Measurements from ENCODE around the gene ACYP2.
A peak's percentile ranks its signal among the peaks of the same experiment; 100 is the strongest.
"Not testable (repeated sequence)": the region's sequence is repeated elsewhere in the genome, so short reads cannot be mapped to it uniquely, and the experiment has no call there.

ACYP2 gene

DNA sequence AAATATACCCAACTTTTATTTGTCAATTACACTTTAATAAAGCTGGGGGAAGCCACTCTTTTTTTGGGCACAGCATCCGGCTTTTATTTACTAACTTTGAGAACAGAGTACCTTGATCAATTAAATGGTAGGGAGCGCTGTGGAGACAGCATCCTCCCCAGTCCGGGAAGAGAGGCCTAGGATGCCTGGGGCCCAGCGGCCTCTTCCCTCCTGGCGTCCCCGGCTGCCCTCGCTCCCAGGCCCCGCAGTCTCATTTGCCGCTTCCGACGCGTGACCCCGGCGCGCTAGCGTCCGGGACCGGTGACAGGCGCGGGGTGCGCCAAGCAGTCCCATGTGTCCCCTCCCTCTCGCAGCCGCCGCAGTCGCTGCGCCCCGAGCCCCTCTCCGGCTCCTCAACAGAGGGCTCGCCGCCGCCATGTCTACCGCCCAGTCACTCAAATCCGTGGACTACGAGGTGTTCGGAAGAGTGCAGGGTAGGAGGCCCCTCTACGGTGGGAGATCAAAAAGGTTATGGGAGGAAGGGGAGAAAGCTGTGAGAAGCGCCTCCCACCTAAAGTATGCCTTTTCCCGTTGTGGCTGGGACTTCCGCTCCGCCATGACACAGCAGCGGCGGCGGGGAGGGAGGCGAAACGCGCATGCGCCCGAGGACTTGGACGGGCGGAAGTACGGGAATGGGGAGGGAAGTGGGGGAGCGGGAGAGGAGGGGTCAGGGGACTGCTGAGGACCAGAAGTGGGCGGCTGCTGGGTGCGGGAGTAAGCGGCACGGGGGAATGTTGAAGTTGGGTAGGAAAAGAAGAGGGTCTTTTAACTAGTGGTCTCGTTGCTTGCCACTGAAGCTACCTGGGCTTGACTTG is at the start of gene ACYP2:
TSS of gene ACYP2 (plus strand) at position 332 of the 854 bp plus-strand sequence.
- DNase-seq = peak; percentile 95

DNA sequence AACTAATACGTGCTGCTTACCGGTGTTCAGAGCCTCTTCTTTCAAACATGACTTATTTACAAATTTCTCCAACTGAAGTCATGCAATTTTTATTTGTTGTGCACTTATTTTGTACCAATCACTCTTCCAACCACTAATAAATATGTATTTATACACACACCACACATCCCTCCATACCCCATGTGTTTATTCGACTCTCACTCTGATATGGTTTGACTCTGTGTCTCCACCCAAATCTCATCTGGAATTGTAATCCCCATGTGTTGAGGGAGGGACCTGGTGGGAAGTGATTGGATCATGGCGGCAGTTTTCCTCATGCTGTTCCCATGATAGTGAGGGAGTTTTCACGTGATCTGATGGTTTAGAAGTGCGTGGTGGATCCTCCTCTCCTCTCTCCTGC is 49.5 kb upstream of the ACYP2 start:
- DNase-seq = no peak

DNA sequence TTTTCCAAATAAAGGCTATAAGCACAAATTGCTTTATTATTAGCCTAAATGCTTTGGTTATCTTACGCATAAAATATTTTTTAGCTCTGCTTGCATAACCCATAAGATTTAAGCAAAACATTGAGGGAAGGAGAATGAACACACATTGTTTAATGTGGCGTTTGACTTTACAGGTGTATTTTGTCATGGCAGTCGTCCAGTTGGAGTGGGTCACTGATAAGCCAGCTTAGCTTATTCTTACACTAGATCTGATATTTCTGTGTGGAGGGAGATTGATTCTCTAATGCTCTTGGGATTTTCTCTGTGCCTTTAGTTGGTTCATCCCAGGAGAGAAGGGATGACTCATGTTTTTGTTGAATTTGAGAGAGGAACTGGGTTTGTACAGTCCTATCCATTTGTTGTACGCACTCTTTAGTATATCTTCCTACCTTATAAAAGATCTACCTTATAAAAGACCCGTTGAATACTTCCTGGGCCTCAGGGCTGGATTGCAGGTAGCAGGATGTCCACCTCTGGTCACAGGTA is 47.5 kb upstream of the ACYP2 start:
- DNase-seq = no peak

DNA sequence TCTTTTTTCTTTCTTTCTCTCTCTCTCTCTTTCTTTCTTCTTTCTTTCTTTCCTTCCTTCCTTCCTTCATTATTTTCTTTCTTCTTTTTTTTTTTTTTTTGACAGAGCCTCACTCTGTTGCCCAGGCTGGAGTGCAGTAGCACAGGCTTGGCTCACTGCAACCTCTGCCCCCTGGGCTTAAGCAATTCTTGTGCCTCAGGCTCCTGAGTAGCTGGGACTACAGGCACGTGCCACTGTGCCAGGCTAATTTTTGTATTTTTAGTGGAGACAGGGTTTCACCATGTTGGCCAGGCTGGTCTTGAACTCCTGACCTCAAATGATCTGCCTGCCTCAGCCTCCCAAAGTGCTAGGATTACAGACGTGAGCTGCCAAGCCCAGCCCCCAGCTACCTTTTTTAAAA is 42.9 kb upstream of the ACYP2 start:
- not testable (repeated sequence) for DNase-seq

DNA sequence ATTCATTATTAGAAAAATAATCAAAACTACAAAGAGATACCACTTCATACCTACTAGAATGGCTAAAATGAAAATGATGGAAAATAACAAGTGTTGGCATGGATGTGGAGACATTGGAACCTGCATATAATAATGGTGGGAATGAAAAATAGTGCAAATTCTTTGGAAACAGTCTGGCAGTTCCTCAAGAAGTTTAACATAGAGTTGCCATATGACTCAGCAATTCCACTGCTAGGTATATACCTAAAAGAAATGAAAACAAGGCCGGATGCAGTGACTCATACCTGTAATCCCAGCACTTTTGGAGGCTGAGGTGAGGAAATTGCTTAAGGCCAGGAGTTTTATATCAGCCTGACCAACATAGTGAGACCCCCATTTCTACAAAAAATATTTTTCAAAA is 41.6 kb upstream of the ACYP2 start:
- DNase-seq = no peak

DNA sequence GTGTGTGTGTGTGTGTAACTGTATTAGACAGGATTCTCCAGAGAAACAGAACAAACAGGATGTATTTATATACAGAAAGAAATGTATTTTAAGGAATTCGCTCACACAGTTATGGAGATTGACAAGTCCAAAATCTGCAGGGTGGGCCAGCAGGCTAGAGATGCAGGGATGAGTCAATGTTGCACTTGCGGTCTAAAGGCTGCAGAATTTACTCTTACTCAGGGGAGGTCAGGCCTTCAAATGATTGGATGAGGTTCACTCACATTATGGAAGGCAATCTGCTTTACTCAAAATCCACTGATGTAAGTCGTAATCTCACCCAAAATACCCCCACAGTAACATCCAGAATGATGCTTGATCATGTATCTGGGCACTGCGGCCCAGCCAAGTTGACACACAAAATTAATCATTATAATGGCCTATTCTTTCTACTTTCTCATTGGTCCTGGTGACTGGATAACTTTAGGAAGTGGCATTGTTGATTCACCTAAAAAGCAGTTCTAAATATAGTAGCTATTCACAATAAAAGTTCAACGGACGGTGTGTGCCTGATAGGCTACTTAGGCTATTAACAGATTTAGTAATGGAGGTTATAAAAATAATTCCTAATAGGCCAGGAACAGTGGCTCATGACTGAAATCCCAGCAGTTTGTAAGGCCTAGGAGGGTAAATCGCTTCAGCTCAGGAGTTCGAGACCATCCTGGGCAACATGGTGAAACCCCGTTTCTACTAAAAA is 40.6 kb upstream of the ACYP2 start:
- no peak for DNase-seq

- no peak for DNase-seq
Measured at GRCh38 chr2:54076586-54076985, 38.8 kb upstream of the ACYP2 start.

GRCh38 chr2:54077088-54077900 is 38.1 kb upstream of the ACYP2 start:
- no peak for DNase-seq

DNA sequence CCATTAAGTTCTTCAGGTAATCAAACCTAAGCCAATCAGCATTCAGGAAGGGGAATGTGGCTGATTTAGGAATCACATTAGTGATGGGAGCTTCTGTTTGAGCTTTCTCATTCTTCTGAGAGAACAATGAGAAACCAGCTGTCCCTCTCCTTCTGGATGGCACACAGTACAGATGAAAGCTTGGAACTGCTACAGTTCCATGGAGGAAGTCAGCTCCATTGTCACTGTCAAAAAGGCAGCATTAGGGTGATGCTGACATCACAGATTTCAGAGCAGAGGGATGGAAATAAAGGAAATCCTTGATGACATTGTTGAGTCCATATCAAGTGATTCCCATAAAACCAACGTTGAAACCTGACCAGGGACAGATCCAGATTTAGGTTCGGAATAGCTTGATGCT is 36.1 kb upstream of the ACYP2 start:
- DNase-seq = no peak

DNA sequence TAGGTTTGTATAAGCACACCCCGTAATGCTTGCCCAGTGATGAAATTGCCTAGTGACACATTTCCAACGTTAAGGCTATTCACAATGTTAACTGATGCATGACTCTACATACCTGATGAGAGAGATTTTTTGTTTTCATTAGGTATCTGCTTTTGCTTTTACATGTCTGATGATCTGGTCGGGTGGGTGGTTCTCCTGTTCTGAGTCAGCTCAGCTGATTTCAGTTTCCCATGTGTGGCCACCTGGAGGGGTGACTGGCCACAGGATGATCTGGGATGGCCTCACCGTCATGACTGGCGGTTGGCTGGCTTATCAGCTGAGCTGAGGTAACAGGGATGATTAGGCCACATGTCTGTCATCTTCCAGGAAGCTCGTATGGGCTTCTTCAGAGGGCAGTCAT is 33.8 kb upstream of the ACYP2 start:
- DNase-seq = no peak

DNA sequence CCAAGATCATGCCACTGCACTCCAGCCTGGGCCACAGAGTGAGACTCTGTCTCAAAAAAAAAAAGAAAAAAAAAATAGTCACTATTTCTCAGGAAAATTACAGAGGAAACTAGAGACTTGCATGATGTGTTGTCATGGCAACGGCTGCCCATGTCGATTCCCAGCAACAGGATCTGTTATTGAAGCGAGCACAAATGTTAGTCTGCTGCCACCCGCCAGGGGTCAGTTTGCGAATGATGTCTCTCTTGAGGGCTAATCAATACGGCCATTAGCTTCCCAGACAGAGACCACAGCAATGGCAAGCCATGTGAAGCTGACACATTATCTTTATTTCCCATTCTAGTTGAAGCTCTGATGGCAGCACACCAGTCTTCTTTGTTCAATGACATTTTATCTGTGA is 32.4 kb upstream of the ACYP2 start:
- DNase-seq = peak; percentile 40

DNA sequence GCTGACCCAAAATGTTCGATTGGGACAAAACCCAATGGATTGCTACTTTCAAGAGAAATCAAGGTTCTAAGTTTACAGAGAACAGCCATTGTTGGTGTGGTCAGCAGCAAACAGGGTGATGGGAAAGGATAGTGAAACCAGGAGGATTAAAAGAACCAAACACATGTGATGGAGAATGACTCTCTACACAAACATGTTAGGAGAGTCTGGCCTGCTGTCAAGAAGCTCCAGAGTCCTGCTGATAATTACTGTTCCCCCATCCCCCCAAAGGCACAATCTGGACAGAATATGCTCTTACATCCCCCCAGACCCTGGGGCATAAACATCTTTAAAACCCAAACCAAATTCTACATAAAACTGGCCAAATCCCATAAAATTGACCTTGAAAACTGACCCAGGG is 32.0 kb upstream of the ACYP2 start:
- no peak for DNase-seq

DNA sequence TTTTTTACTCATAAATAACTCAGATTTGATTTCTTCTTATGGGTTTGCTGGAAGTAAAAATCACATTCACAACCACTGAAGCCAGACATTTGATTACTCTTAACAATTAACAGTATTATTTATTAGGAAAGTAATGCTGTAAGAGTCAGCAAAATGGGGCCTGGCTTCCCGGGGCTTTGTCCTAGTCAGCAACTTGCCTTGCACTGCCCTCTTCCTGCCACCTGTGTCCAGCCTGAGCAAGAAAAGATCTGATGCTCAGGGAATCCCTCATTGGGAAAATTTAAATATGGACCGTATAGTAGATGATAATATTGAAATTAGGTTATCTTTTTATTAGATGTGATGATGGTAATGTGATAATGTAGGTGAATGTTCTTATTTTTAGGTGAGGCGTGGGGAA is 30.8 kb upstream of the ACYP2 start:
- no peak for DNase-seq

DNA sequence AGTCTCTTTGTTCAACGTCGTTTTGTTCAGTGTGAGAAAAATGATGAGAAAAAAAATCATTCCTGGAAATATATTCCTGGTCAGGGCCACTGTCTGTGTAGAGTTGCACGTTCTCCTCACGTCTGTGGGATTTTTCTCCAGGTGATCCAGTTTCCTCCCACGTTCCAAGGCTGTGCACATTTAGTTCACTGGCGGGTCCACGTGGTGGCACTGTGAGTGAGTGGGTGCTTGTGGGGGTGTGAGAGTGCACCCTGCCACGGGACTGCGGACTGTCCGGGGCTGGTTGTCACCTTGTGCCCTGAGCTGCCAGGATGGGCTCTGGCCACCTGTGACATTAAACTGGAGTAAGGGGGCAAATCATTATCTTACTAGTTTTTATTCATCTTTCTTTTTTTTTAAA is 30.3 kb upstream of the ACYP2 start:
- DNase-seq = no peak

DNA sequence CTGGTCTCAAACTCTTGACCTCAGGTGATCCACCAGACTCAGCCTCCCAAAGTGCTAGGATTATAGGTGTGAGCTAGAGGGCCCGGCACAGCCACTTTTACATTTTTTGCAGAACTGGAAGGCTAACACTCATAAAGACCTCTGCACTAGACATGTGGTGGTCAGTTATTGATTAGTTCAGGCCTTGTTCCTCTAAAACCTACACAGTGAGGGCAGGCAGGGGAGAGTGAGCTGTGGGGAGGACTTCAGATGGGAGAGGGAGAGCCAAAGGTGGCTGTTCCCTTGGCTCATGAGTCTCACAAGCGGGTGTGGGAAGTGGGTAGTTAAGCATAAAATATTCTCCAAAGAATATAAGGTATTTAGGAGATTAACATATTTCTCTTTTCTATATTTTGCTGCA is 29.3 kb upstream of the ACYP2 start:
- DNase-seq = no peak

DNA sequence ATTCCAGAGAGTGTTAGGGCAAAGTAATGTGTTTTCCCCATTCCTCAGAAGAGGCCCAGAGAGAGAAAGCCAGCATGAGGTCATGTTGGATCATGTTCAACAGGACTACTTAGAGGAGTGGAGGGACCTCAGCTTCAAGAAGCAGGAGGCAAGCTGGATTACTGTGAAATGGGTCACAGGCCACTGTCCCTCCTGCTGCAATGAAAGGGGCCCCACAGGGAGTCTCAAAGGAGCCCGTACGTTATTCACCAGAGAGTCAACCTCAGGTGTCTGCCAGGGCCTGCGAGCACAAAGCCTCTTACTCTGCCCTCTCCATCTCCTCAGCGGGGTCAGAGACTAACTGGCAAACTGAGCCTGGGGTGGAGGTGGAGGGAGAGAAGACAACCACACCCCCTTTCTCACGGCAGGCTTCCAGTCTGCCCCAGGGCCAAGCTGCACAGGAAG is 27.2 kb upstream of the ACYP2 start:
- no peak for DNase-seq

DNA sequence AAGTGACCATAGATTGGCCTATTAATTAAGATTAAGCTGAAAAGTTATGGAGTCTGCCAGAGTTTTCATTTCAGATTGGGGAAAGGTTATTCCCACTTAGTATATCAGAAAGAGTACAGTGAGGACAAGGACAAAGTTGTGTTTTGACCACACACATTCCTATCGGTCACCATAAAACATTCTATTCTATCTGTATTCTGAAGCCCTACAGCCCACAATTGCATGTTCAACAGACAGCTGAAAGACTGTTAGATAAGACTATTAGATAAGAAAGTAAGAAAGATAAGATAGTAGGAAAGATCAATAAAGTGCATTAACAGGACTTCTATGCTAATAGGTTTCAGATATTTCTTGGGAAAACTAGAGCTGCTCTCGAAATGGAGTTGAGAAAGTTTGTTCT is 26.7 kb upstream of the ACYP2 start:
- no peak for DNase-seq

GRCh38 chr2:54090521-54091117 is 24.8 kb upstream of the ACYP2 start:
- DNase-seq = no peak

- DNase-seq = no peak
Measured at GRCh38 chr2:54092940-54093339, 22.5 kb upstream of the ACYP2 start.

DNA sequence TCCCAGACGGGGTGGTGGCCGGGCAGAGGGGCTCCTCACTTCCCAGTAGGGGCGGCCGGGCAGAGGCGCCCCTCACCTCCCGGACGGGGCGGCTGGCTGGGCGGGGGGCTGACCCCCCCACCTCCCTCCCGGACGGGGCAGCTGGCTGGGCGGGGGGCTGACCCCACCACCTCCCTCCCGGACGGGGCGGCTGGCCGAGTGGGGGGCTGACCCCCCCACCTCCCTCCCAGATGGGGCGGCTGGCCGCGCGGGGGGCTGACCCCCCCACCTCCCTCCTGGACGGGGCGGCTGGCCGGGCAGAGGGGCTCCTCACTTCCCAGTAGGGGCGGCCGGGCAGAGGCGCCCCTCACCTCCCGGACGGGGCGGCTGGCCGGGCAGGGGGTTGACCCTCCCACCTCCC is 20.0 kb upstream of the ACYP2 start:
- not testable (repeated sequence) for DNase-seq

- DNase-seq = not testable (repeated sequence)
Measured at GRCh38 chr2:54096141-54096540, 19.3 kb upstream of the ACYP2 start.

DNA sequence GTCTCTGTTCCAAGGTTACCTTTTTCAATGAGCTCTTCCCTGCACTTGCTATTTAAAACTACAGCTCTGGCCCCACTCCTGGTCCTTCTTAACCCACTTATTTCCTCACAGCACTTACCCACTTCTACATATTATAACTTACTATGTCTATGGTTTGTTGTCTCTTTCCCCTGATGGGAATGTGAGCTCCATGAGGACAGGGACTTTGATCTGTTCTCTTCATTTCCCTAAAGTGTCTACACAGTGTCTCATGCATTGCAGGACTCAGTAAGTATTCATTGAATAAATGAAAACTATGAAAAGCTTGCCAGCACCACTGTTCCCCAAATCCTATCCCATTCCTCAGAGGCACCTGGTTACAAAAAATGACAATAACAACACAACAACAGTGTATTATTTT is 18.3 kb upstream of the ACYP2 start:
- DNase-seq = no peak

GRCh38 chr2:54099370-54099769 is 16.0 kb upstream of the ACYP2 start:
- DNase-seq = no peak

All from NCI-H2227 treated with DMSO at 0.1 percent for 48 hours (cell line).